Dendritic cell treated with granulocyte-macrophage colony-stimulating factor and Interleukin-4, amounts not matched to agents 40 ng/mL and 50 ng/mL, for 4 days (primary cell): ENCODE data around the gene HTR6.
A peak's percentile ranks its signal among the peaks of the same experiment; 100 is the strongest.

Experiments used
- H3K27ac Mint-ChIP-seq: one replicate; pipeline ENCODE4 v1.8.0; 2022; ENCODE audit warnings: mild to moderate bottlenecking, mixed read lengths
- H3K27me3 Mint-ChIP-seq: one replicate; pipeline ENCODE4 v1.8.0; 2022; ENCODE audit warnings: mild to moderate bottlenecking, mixed read lengths
- H3K36me3 Mint-ChIP-seq: one replicate; pipeline ENCODE4 v1.8.0; 2022; ENCODE audit warnings: low read depth, mixed read lengths
- H3K4me1 Mint-ChIP-seq: one replicate; pipeline ENCODE4 v1.8.0; 2022; ENCODE audit warnings: low read depth, mixed read lengths
- H3K4me3 Mint-ChIP-seq: one replicate; pipeline ENCODE4 v1.8.0; 2022; ENCODE audit warnings: mild to moderate bottlenecking, moderate library complexity, mixed read lengths
- H3K9me3 Mint-ChIP-seq: one replicate; pipeline ENCODE4 v1.8.0; 2022; ENCODE audit warnings: mixed read lengths
- intact Hi-C: fragments of 100-400 bp; cut with micrococcal nuclease; formaldehyde crosslinking; loops from one replicate; pipeline ENCODE4 v1.15.0; 2022

Gene HTR6

GRCh38 chr1:19644681-19645410, 19.8 kb upstream of the HTR6 start:
- peaks cover 79% of the 10 kb centered on the region for H3K27me3 Mint-ChIP-seq
- no peaks in the 10 kb centered on the region for H3K9me3 Mint-ChIP-seq
- intact Hi-C loops, result no loop called here
- peak overlapping the region; percentile 2 for H3K27ac Mint-ChIP-seq
- H3K4me1 Mint-ChIP-seq, result peaks cover 28% of the 10 kb centered on the region
- no peaks in the 10 kb centered on the region for H3K36me3 Mint-ChIP-seq
- peak overlapping the region; percentile 77 for H3K4me3 Mint-ChIP-seq

GRCh38 chr1:19645411-19646251, 19.0 kb upstream of the HTR6 start:
- H3K9me3 Mint-ChIP-seq, result no peaks in the 10 kb centered on the region
- no peak overlapping the region for H3K27ac Mint-ChIP-seq
- H3K36me3 Mint-ChIP-seq, result no peaks in the 10 kb centered on the region
- H3K4me1 Mint-ChIP-seq, result peaks cover 29% of the 10 kb centered on the region
- H3K27me3 Mint-ChIP-seq, result peaks cover 81% of the 10 kb centered on the region
- intact Hi-C loops, result no loop called here
- no peak overlapping the region for H3K4me3 Mint-ChIP-seq

GRCh38 chr1:19646377-19647319, 18.0 kb upstream of the HTR6 start:
- H3K9me3 Mint-ChIP-seq, result no peaks in the 10 kb centered on the region
- H3K4me1 Mint-ChIP-seq, result peaks cover 36% of the 10 kb centered on the region
- intact Hi-C loops, result no loop called here
- H3K27ac Mint-ChIP-seq, result no peak overlapping the region
- no peaks in the 10 kb centered on the region for H3K36me3 Mint-ChIP-seq
- H3K4me3 Mint-ChIP-seq, result no peak overlapping the region
- peaks cover 81% of the 10 kb centered on the region for H3K27me3 Mint-ChIP-seq

GRCh38 chr1:19647643-19648042, 17.0 kb upstream of the HTR6 start:
- no peak overlapping the region for H3K27ac Mint-ChIP-seq
- intact Hi-C loops, result no loop called here
- no peaks in the 10 kb centered on the region for H3K36me3 Mint-ChIP-seq
- H3K27me3 Mint-ChIP-seq, result peaks cover 77% of the 10 kb centered on the region
- H3K9me3 Mint-ChIP-seq, result no peaks in the 10 kb centered on the region
- H3K4me3 Mint-ChIP-seq, result no peak overlapping the region
- peaks cover 36% of the 10 kb centered on the region for H3K4me1 Mint-ChIP-seq

GRCh38 chr1:19648239-19648638, 16.4 kb upstream of the HTR6 start:
- Mint-ChIP-seq H3K4me3 (no peak overlapping the region), H3K4me1 (peaks cover 32% of the 10 kb centered on the region), H3K9me3 (no peaks in the 10 kb centered on the region), H3K27me3 (peaks cover 71% of the 10 kb centered on the region), H3K27ac (no peak overlapping the region), H3K36me3 (no peaks in the 10 kb centered on the region)
- intact Hi-C loops, result no loop called here

- H3K9me3 Mint-ChIP-seq, result no peaks in the 10 kb centered on the region
- intact Hi-C loops, result no loop called here
- peaks cover 28% of the 10 kb centered on the region for H3K4me1 Mint-ChIP-seq
- H3K27ac Mint-ChIP-seq, result no peak overlapping the region
- H3K4me3 Mint-ChIP-seq, result no peak overlapping the region
- H3K36me3 Mint-ChIP-seq, result no peaks in the 10 kb centered on the region
- H3K27me3 Mint-ChIP-seq, result peaks cover 66% of the 10 kb centered on the region
Measured at GRCh38 chr1:19648689-19649088, 16.0 kb upstream of the HTR6 start.

- no peaks in the 10 kb centered on the region for H3K9me3 Mint-ChIP-seq
- no peak overlapping the region for H3K4me3 Mint-ChIP-seq
- H3K27me3 Mint-ChIP-seq, result peaks cover 55% of the 10 kb centered on the region
- no peak overlapping the region for H3K27ac Mint-ChIP-seq
- no peaks in the 10 kb centered on the region for H3K36me3 Mint-ChIP-seq
- H3K4me1 Mint-ChIP-seq, result peaks cover 20% of the 10 kb centered on the region
- intact Hi-C loops, result loop anchor here (2.0 to 5.0 kb wide), 2 partner anchors 163 to 260 kb away; partner anchors contain the start of gene CAPZB
Measured at GRCh38 chr1:19650416-19651140, 14.1 kb upstream of the HTR6 start.

- no peak overlapping the region for H3K27ac Mint-ChIP-seq
Measured at GRCh38 chr1:19651141-19651737, 13.4 kb upstream of the HTR6 start.

GRCh38 chr1:19654386-19654785, 10.3 kb upstream of the HTR6 start:
- Mint-ChIP-seq H3K9me3 (no peaks in the 10 kb centered on the region), H3K27me3 (peaks cover 31% of the 10 kb centered on the region), H3K27ac (no peak overlapping the region), H3K4me3 (no peak overlapping the region), H3K36me3 (no peaks in the 10 kb centered on the region), H3K4me1 (peaks cover 14% of the 10 kb centered on the region)
- intact Hi-C loops, result loop anchor here (5.0 kb wide), 1 partner anchor 167 kb away; the partner anchor contains the start of gene CAPZB

More at GRCh38 chr1:19651141-19651737, 13.4 kb upstream of the HTR6 start:
- H3K4me3 Mint-ChIP-seq, result no peak overlapping the region
- peaks cover 50% of the 10 kb centered on the region for H3K27me3 Mint-ChIP-seq
- no peaks in the 10 kb centered on the region for H3K9me3 Mint-ChIP-seq
- H3K36me3 Mint-ChIP-seq, result no peaks in the 10 kb centered on the region
- H3K4me1 Mint-ChIP-seq, result peaks cover 18% of the 10 kb centered on the region
- intact Hi-C loops, result loop anchor here (2.0 to 5.0 kb wide), 2 partner anchors 164 to 260 kb away; partner anchors contain the start of gene CAPZB

GRCh38 chr1:19654886-19655717, 9.6 kb upstream of the HTR6 start:
- Mint-ChIP-seq H3K9me3 (no peaks in the 10 kb centered on the region), H3K4me1 (peaks cover 19% of the 10 kb centered on the region), H3K36me3 (no peaks in the 10 kb centered on the region), H3K4me3 (no peak overlapping the region), H3K27me3 (peaks cover 34% of the 10 kb centered on the region), H3K27ac (no peak overlapping the region)
- intact Hi-C loops, result loop anchor here (5.0 kb wide), 1 partner anchor 168 kb away; the partner anchor contains the start of gene CAPZB

- H3K27ac Mint-ChIP-seq, result no peak overlapping the region
- H3K4me1 Mint-ChIP-seq, result peaks cover 17% of the 10 kb centered on the region
- intact Hi-C loops, result no loop called here
Measured at GRCh38 chr1:19655718-19656080, 9.0 kb upstream of the HTR6 start.

GRCh38 chr1:19656134-19656779, 8.4 kb upstream of the HTR6 start:
- intact Hi-C loops, result no loop called here
- no peak overlapping the region for H3K4me3 Mint-ChIP-seq
- H3K27ac Mint-ChIP-seq, result no peak overlapping the region
- H3K27me3 Mint-ChIP-seq, result peaks cover 33% of the 10 kb centered on the region
- H3K4me1 Mint-ChIP-seq, result peaks cover 12% of the 10 kb centered on the region
- no peaks in the 10 kb centered on the region for H3K36me3 Mint-ChIP-seq
- no peaks in the 10 kb centered on the region for H3K9me3 Mint-ChIP-seq

More at GRCh38 chr1:19655718-19656080, 9.0 kb upstream of the HTR6 start:
- H3K36me3 Mint-ChIP-seq, result no peaks in the 10 kb centered on the region
- peaks cover 33% of the 10 kb centered on the region for H3K27me3 Mint-ChIP-seq
- H3K4me3 Mint-ChIP-seq, result no peak overlapping the region
- no peaks in the 10 kb centered on the region for H3K9me3 Mint-ChIP-seq
